CD14-positive monocyte (primary cell): ENCODE measurements around the gene FIBCD1. TPM values are rescaled to one million over a fixed set of nuclear protein-coding genes. Genes with fewer than 3 reads are reported as not detected.

Experiments used
- DNase-seq, 3 donors: peaks; one replicate each; pipeline ENCODE4 v3.0.0-alpha.2; 2011 to 2022
- H2AFZ ChIP-seq: 2 replicates; pipeline ENCODE4 v1.6.0; 2012; ENCODE audit warnings: mild to moderate bottlenecking, low read depth, low read length, inconsistent platforms; ENCODE audit not compliant: insufficient read depth, poor library complexity, severe bottlenecking
- H3K27ac ChIP-seq, 2 donors: 1 replicate in 1 of 2; 2 replicates in 1 of 2; pipeline ENCODE4 v1.5.1; 2012 to 2013; ENCODE audit warnings: low read length in 2 of 2, control low read depth in 1 of 2, inconsistent platforms in 1 of 2, low read depth in 1 of 2, mild to moderate bottlenecking in 1 of 2
- H3K27me3 ChIP-seq, 2 donors: one replicate each; pipeline versions ENCODE4 v1.6.0 to v1.6.1; 2011 to 2013; ENCODE audit warnings: low read length in 2 of 2; ENCODE audit not compliant: control insufficient read depth in 2 of 2, insufficient read depth in 2 of 2
- H3K36me3 ChIP-seq, 2 donors: replicated peaks in 1 of 2; 1 replicate in 1 of 2; 2 replicates in 1 of 2; pipeline versions ENCODE4 v1.5.1 to v1.6.1; 2012 to 2013; ENCODE audit warnings: low read length in 2 of 2, control low read depth in 1 of 2, inconsistent platforms in 1 of 2, mild to moderate bottlenecking in 1 of 2; ENCODE audit not compliant: insufficient read depth in 2 of 2, control insufficient read depth in 1 of 2
- H3K4me1 ChIP-seq, 2 donors: 1 replicate in 1 of 2; 2 replicates in 1 of 2; pipeline versions ENCODE4 v1.5.1 to v1.6.1; 2012 to 2013; ENCODE audit warnings: low read length in 2 of 2, control low read depth in 1 of 2, inconsistent platforms in 1 of 2, mild to moderate bottlenecking in 1 of 2, moderate library complexity in 1 of 2; ENCODE audit not compliant: insufficient read depth in 2 of 2, control insufficient read depth in 1 of 2
- H3K4me2 ChIP-seq: replicated peaks from 2 replicates; pipeline ENCODE3; 2012; ENCODE audit warnings: low read length, moderate library complexity, mild to moderate bottlenecking; ENCODE audit not compliant: poor library complexity, severe bottlenecking; ENCODE audit errors: extremely low read depth
- H3K4me3 ChIP-seq, 3 experiments: fragments of 200-600 bp in 1 of 3; sonication (generic) in 1 of 3; replicated peaks in 1 of 3; 1 replicate in 2 of 3; 2 replicates in 1 of 3; pipeline ENCODE4 v1.5.1; 2011 to 2013; ENCODE audit warnings: low read length in 3 of 3, mild to moderate bottlenecking in 3 of 3, control low read depth in 2 of 3, low read depth in 2 of 3, inconsistent platforms in 1 of 3, moderate library complexity in 1 of 3
- H3K79me2 ChIP-seq: 2 replicates; pipeline ENCODE4 v1.6.0; 2012; ENCODE audit warnings: mild to moderate bottlenecking, control low read depth, inconsistent platforms, low read length, moderate library complexity; ENCODE audit not compliant: insufficient read depth
- H3K9ac ChIP-seq: 2 replicates; pipeline ENCODE4 v1.6.0; 2017; ENCODE audit warnings: low read length, mild to moderate bottlenecking; ENCODE audit not compliant: insufficient read depth, poor library complexity, severe bottlenecking
- H3K9me3 ChIP-seq, 2 donors: replicated peaks in 1 of 2; 1 replicate in 1 of 2; 2 replicates in 1 of 2; pipeline versions ENCODE4 v1.5.1 to v1.6.1; 2012 to 2013; ENCODE audit warnings: low read length in 2 of 2, control low read depth in 1 of 2; ENCODE audit not compliant: control insufficient read depth in 1 of 2, insufficient read depth in 1 of 2
- H4K20me1 ChIP-seq: 2 replicates; pipeline ENCODE4 v1.6.0; 2012; ENCODE audit warnings: mild to moderate bottlenecking, low read length, control low read depth, moderate library complexity; ENCODE audit not compliant: insufficient read depth
- H3K27ac Mint-ChIP-seq, 7 donors: one replicate each; pipeline ENCODE4 v1.8.0; 2020; ENCODE audit warnings: mild to moderate bottlenecking in 7 of 7, mixed read lengths in 7 of 7, moderate library complexity in 6 of 7, inconsistent platforms in 2 of 7
- H3K27me3 Mint-ChIP-seq, 3 donors: one replicate each; pipeline ENCODE4 v1.8.0; 2021 to 2022; ENCODE audit warnings: low read depth in 3 of 3, mild to moderate bottlenecking in 3 of 3, mixed read lengths in 3 of 3, moderate library complexity in 3 of 3, inconsistent platforms in 1 of 3
- H3K36me3 Mint-ChIP-seq, 2 donors: one replicate each; pipeline ENCODE4 v1.8.0; 2020; ENCODE audit warnings: mixed read lengths in 2 of 2, inconsistent platforms in 1 of 2, mild to moderate bottlenecking in 1 of 2
- H3K4me1 Mint-ChIP-seq: one replicate; pipeline ENCODE4 v1.8.0; 2020; ENCODE audit warnings: mild to moderate bottlenecking, mixed read lengths
- H3K4me3 Mint-ChIP-seq, 2 donors: one replicate each; pipeline ENCODE4 v1.8.0; 2020; ENCODE audit warnings: mild to moderate bottlenecking in 2 of 2, mixed read lengths in 2 of 2, moderate library complexity in 1 of 2
- H3K9me3 Mint-ChIP-seq, 7 donors: one replicate each; pipeline ENCODE4 v1.8.0; 2020 to 2022; ENCODE audit warnings: mixed read lengths in 7 of 7, mild to moderate bottlenecking in 6 of 7, moderate library complexity in 6 of 7, inconsistent platforms in 2 of 7
- WGBS: methylation state at CpG from one replicate; pipeline ENCODE4 v1.1.5; 2013; ENCODE audit warnings: missing lambda C conversion rate; ENCODE audit not compliant: insufficient coverage; 5-methylcytosine and 5-hydroxymethylcytosine counted together
- intact Hi-C, 2 donors: fragments of 100-400 bp; cut with micrococcal nuclease; formaldehyde crosslinking; loops; one replicate each; pipeline versions ENCODE4 v1.15.0 to v1.15.1; 2023
- polyA plus RNA-seq, 3 donors: library from polyadenylated mRNA; depleted of rRNA in 1 of 3; unstranded in 2 of 3; stranded (reverse) in 1 of 3; fragments of 300-500 nt in 2 of 3; fragments of >200 nt in 1 of 3; fragmentation: Illumina TruSeq in 2 of 3; gene quantifications; 1 replicate in 2 of 3; 2 replicates in 1 of 3; pipeline ENCODE4 v1.2.3, GENCODE V29; 2012 to 2021
- TF ChIP-seq, protein P1 (sequence below): fragments of 200-600 bp; IDR thresholded peaks from one replicate; pipeline ENCODE4 v1.8.0; 2022; ENCODE audit warnings: antibody characterized with exemption, mild to moderate bottlenecking

Gene FIBCD1
- polyA plus RNA-seq, 3 donors, result not detected

DNA sequence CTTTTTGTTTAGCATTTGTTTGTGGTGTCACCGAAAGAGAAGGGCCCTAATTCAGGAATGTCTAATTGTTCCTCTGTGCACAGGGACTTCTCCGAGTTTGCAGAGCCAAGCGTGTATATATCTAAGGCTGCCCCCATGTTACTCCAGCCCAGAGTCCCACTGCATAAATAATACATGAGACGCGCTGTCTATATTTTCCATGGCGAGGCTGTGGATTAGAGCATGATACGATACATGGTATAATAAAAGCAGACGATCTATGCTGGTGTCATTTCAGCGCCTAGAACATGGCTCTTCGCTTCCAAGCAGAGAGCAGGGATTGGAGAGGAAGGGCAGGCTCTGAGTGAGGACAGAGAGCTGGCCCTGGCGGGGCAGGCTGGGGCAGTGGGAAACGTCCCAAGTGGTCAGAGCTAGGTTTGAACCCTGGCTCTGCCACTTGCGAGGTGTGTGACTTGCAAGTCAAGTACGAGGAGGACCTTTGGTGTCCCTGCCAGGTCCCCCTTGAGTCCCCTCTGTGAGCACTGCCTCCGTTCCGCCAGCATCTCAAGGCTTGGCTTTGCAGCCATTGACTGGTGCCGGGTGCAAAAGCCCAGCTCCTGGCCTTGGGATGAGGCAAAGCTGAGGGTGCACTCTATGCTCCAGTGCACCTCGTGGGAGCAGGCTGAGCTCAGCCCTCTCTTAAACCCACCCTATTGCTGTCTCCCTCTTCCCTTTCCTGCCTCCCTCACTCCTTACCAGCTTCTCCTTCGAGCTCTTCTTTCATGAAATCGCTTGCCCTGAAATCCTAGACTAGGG, 40.7 kb upstream of the FIBCD1 start:
- no peaks in the 10 kb centered on the region for H3K27me3 ChIP-seq
- DNase-seq, result no peak
- peak overlapping the region in 1 of 3 experiments; percentile 49 for H3K4me3 ChIP-seq
- Mint-ChIP-seq H3K27me3 (peaks cover 2 to 9% (median 2%) of the 10 kb centered on the region in 3 donors), H3K4me1 (peaks cover 25% of the 10 kb centered on the region), H3K27ac (no peak overlapping the region), H3K9me3 (peaks cover 0 to 2% (median 0%) of the 10 kb centered on the region in 7 donors), H3K36me3 (no peaks in the 10 kb centered on the region), H3K4me3 (no peak overlapping the region)
- H3K4me2 ChIP-seq, result no peak overlapping the region
- peak overlapping the region; percentile 21 for H3K9ac ChIP-seq
- no peaks in the 10 kb centered on the region for H4K20me1 ChIP-seq
- no peaks in the 10 kb centered on the region for H3K36me3 ChIP-seq
- intact Hi-C loops, result no loop called here
- TF ChIP-seq, protein P1, sequence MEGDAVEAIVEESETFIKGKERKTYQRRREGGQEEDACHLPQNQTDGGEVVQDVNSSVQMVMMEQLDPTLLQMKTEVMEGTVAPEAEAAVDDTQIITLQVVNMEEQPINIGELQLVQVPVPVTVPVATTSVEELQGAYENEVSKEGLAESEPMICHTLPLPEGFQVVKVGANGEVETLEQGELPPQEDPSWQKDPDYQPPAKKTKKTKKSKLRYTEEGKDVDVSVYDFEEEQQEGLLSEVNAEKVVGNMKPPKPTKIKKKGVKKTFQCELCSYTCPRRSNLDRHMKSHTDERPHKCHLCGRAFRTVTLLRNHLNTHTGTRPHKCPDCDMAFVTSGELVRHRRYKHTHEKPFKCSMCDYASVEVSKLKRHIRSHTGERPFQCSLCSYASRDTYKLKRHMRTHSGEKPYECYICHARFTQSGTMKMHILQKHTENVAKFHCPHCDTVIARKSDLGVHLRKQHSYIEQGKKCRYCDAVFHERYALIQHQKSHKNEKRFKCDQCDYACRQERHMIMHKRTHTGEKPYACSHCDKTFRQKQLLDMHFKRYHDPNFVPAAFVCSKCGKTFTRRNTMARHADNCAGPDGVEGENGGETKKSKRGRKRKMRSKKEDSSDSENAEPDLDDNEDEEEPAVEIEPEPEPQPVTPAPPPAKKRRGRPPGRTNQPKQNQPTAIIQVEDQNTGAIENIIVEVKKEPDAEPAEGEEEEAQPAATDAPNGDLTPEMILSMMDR, result no peak
- H3K27ac ChIP-seq, result no peak overlapping the region
- 89% methylated on average over 20 of the region's 20 CpGs for WGBS
- no peaks in the 10 kb centered on the region for H3K79me2 ChIP-seq
- peaks cover 23% of the 10 kb centered on the region in 2 donors for H3K4me1 ChIP-seq
- H2AFZ ChIP-seq, result no peak overlapping the region
- no peaks in the 10 kb centered on the region for H3K9me3 ChIP-seq

DNA sequence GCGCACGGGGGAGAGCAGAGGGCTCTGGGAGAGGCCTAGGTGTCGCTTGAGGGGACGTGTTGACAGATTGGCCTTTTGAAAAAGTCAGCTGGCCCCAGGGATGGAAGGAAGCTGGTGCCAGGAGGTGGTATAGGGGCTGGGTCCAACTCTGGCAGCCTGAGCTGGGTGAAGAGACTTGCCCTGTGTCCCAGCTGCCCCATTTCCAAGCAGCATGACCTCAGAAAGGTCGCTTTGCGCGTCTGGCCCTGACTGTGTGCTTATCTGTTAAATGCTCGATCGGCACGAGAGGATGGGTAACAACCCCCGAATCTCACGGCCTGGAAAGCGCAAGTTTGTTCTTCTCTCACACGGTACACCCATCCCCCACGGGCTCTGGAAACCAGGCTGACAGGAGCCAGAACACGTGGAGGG, 38.8 kb upstream of the FIBCD1 start:
- Histone ChIP-seq H3K27me3 (no peaks in the 10 kb centered on the region), H2AFZ (no peak overlapping the region), H4K20me1 (no peaks in the 10 kb centered on the region), H3K36me3 (no peaks in the 10 kb centered on the region), H3K9me3 (no peaks in the 10 kb centered on the region), H3K79me2 (no peaks in the 10 kb centered on the region), H3K27ac (no peak overlapping the region), H3K4me2 (no peak overlapping the region), H3K4me1 (peaks cover 23% of the 10 kb centered on the region in 2 donors), H3K9ac (no peak overlapping the region), H3K4me3 (no peak overlapping the region)
- intact Hi-C loops, result no loop called here
- Mint-ChIP-seq H3K4me3 (no peak overlapping the region), H3K9me3 (peaks cover 0 to 2% (median 0%) of the 10 kb centered on the region in 7 donors), H3K4me1 (peaks cover 25% of the 10 kb centered on the region), H3K27me3 (peaks cover 6 to 13% (median 9%) of the 10 kb centered on the region in 3 donors), H3K27ac (no peak overlapping the region), H3K36me3 (no peaks in the 10 kb centered on the region)
- WGBS, result 94% methylated on average over 15 of the region's 16 CpGs
- TF ChIP-seq, protein P1, result no peak
- DNase-seq, result no peak
